Endothelial cell of umbilical vein (primary cell): ENCODE results near the gene TOMM40.

Experiments
- CTCF ChIP-seq, 2 donors: IDR thresholded peaks; 1 replicate in 1 of 2; 2 replicates in 1 of 2; pipeline ENCODE4 v1.5.1; 2011; ENCODE audit warnings: low read length in 2 of 2, mild to moderate bottlenecking in 2 of 2, moderate library complexity in 2 of 2, control low read depth in 1 of 2, inconsistent platforms in 1 of 2, low read depth in 1 of 2; ENCODE audit not compliant: insufficient read depth in 1 of 2; ENCODE audit errors: extremely low read depth in 1 of 2
- EZH2 ChIP-seq: IDR thresholded peaks from 2 replicates; pipeline ENCODE4 v1.6.1; 2012; ENCODE audit warnings: borderline replicate concordance, low read depth, mild to moderate bottlenecking, moderate library complexity, low read length, inconsistent platforms; ENCODE audit not compliant: severe bottlenecking
- FOS ChIP-seq: IDR thresholded peaks from 2 replicates; pipeline ENCODE4 v1.6.1; 2011; ENCODE audit warnings: mild to moderate bottlenecking, low read length, moderate library complexity, borderline replicate concordance; ENCODE audit not compliant: insufficient read depth
- GATA2 ChIP-seq: IDR thresholded peaks from 2 replicates; pipeline ENCODE4 v1.7.0; 2011; ENCODE audit warnings: low read depth, mild to moderate bottlenecking, moderate library complexity, mixed read lengths, low read length; ENCODE audit not compliant: insufficient read length, insufficient read depth
- JUN ChIP-seq: IDR thresholded peaks from 2 replicates; pipeline ENCODE4 v1.6.1; 2011; ENCODE audit warnings: borderline replicate concordance, low read depth; ENCODE audit not compliant: insufficient read length, insufficient read depth
- MAX ChIP-seq: IDR thresholded peaks from 2 replicates; pipeline ENCODE4 v1.6.1; 2011; ENCODE audit not compliant: insufficient read depth, insufficient read length
- MYC ChIP-seq: IDR thresholded peaks from one replicate; pipeline ENCODE4 v1.6.1; 2011; ENCODE audit warnings: mild to moderate bottlenecking, low read depth, low read length
- POLR2A ChIP-seq: IDR thresholded peaks from 2 replicates; pipeline ENCODE4 v1.6.1; 2012; ENCODE audit warnings: low read depth, mild to moderate bottlenecking, control low read depth, low read length
- POLR2AphosphoS5 ChIP-seq: IDR thresholded peaks from 2 replicates; pipeline ENCODE4 v1.6.1; 2012; ENCODE audit warnings: low read depth, mild to moderate bottlenecking, control low read depth, low read length, moderate library complexity; ENCODE audit not compliant: insufficient read depth

GRCh38 chr19:44894946-44895345 lies 3.9 kb downstream of the TOMM40 start:
- TF ChIP-seq CTCF (IDR thresholded peaks at IDR 0.05; ENCODE audit: extremely low read depth in 1 of 2, insufficient read depth in 1 of 2, low read depth in 1 of 2, low read length in 2 of 2) = no peak
- TF ChIP-seq POLR2A = no peak
- TF ChIP-seq EZH2 = no peak
- TF ChIP-seq JUN = no peak
- no peak for TF ChIP-seq MAX
- no peak for TF ChIP-seq POLR2AphosphoS5
- no peak for TF ChIP-seq FOS
- TF ChIP-seq MYC = no peak
- TF ChIP-seq GATA2 = no peak
